ENCODE data around the gene MYOT.

MYOT gene

DNA sequence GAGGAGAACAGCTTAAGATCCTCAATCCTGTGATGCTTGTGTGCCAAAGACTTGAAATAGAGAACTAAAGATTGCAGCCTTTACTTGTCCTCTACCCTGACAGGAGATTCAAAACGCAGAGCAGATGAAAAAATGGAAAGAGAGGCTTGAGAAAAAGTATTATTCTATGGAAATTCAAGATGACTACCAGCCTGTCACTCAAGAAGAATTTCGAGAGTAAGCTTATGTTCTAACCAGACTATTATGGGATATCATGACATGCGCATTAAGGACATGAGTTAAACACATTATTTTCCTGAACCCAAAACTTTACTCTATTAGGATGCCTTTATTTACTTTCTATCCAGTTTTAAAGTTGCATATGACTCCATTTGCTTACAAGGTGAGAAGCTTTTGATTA is 68.0 kb downstream of the MYOT start:
- Histone ChIP-seq H3K36me3 (peaks cover 47% of the 10 kb centered on the region), H3K27ac (no peak overlapping the region), H3K4me1 (peaks cover 7% of the 10 kb centered on the region), H3K9ac (no peak overlapping the region), H3K4me3 (no peak overlapping the region), H3K27me3 (no peaks in the 10 kb centered on the region), H3K9me3 (no peaks in the 10 kb centered on the region), H4K20me1 (no peaks in the 10 kb centered on the region), H3K4me2 (no peak overlapping the region)
- no peak for TF ChIP-seq Cebpa-rat (IDR thresholded peaks at IDR 0.05)
